Smooth muscle cell of the brain vasculature (primary cell): Measurements from ENCODE around the gene MTHFS.

Experiments used
- DNase-seq: peaks from one replicate; pipeline ENCODE4 v3.0.0-alpha.2; 2012; ENCODE audit warnings: low read depth, low spot score

The MTHFS gene

GRCh38 chr15:79816571-79816970, 80.2 kb downstream of the MTHFS start:
- no peak for DNase-seq

GRCh38 chr15:79815468-79815867, 81.3 kb downstream of the MTHFS start:
- DNase-seq, result no peak

GRCh38 chr15:79812541-79812940, 84.3 kb downstream of the MTHFS start:
- DNase-seq, result no peak

- no peak for DNase-seq
Measured at GRCh38 chr15:79811406-79812405, 85.1 kb downstream of the MTHFS start.

GRCh38 chr15:79804838-79805237, 92.0 kb downstream of the MTHFS start:
- no peak for DNase-seq

- no peak for DNase-seq
Measured at GRCh38 chr15:79798311-79798710, 98.5 kb downstream of the MTHFS start.
